Gastrocnemius medialis (tissue), 4 donors: Measurements from ENCODE around the gene ASB6. TPM values are rescaled to one million over a fixed set of nuclear protein-coding genes. Genes with fewer than 3 reads are reported as not detected.
"Not testable (repeated sequence)": the region's sequence is repeated elsewhere in the genome, so short reads cannot be mapped to it uniquely, and the experiment has no call there.

Experiments
- ATAC-seq, 2 donors: fragments of 150-250 bp; one replicate each; pipeline ENCODE4 v1.9.1; 2016
- DNase-seq, 2 donors: peaks; one replicate each; pipeline ENCODE4 v3.0.0-alpha.2; 2019
- H3K27ac ChIP-seq, 4 donors: fragments of 200-600 bp; sonication (generic); 1 replicate in 1 of 4; 2 replicates in 3 of 4; pipeline ENCODE4 v1.5.1; 2016 to 2018; ENCODE audit warnings: mild to moderate bottlenecking in 2 of 4, moderate library complexity in 1 of 4
- H3K27me3 ChIP-seq, 3 donors: fragments of 200-600 bp; sonication (generic) in 2 of 3; 1 replicate in 1 of 3; 2 replicates in 2 of 3; pipeline versions ENCODE4 v1.5.1 to v1.6.0; 2016 to 2019; ENCODE audit warnings: mild to moderate bottlenecking in 1 of 3, moderate library complexity in 1 of 3
- H3K36me3 ChIP-seq, 2 donors: fragments of 200-600 bp; sonication (generic) in 1 of 2; one replicate each; pipeline ENCODE4 v1.5.1; 2017 to 2018
- H3K4me1 ChIP-seq, 2 donors: fragments of 200-600 bp; sonication (generic) in 1 of 2; one replicate each; pipeline ENCODE4 v1.5.1; 2016 to 2017; ENCODE audit warnings: mild to moderate bottlenecking in 2 of 2
- H3K4me3 ChIP-seq, 4 donors: fragments of 200-600 bp; sonication (generic) in 3 of 4; 1 replicate in 1 of 4; 2 replicates in 3 of 4; pipeline ENCODE4 v1.5.1; 2016 to 2019; ENCODE audit warnings: mild to moderate bottlenecking in 2 of 4
- H3K9me3 ChIP-seq, 3 donors: fragments of 200-600 bp; sonication (generic) in 2 of 3; 1 replicate in 1 of 3; 2 replicates in 2 of 3; pipeline ENCODE4 v1.5.1; 2016 to 2019
- POLR2A ChIP-seq, 2 donors: fragments of 450-650 bp; IDR thresholded peaks; one replicate each; pipeline ENCODE4 v1.6.1; 2017; ENCODE audit warnings: antibody characterized with exemption in 2 of 2, mild to moderate bottlenecking in 2 of 2, moderate library complexity in 2 of 2
- in situ Hi-C, 4 donors: fragments of 200-750 bp; cut with MboI; loops; one replicate each; pipeline versions ENCODE4 v1.15.0 to v1.8.0; 2017; ENCODE audit warnings: low sequenced_read_pairs in 4 of 4
- intact Hi-C: fragments of 100-400 bp; cut with DNase I; formaldehyde crosslinking; loops from one replicate; pipeline ENCODE4 v1.15.1; 2023; ENCODE audit warnings: low total_unique reads
- total RNA-seq, 4 donors: library from RNA; depleted of rRNA; stranded (reverse); fragments of >200 nt; gene quantifications; one replicate each; pipeline versions ENCODE4 v1.1.0 to v1.2.3, GENCODE V29; 2016
- TF ChIP-seq, protein P1 (sequence below), 5 experiments: fragments of 450-650 bp in 3 of 5; fragments of 200-600 bp in 2 of 5; sonication (generic) in 2 of 5; IDR thresholded peaks in 4 of 5; conservative IDR thresholded peaks in 1 of 5; 1 replicate in 4 of 5; 2 replicates in 1 of 5; pipeline ENCODE4 v1.5.1; 2016 to 2019; ENCODE audit warnings: antibody characterized with exemption in 5 of 5, mild to moderate bottlenecking in 3 of 5, moderate library complexity in 3 of 5

Gene ASB6
- total RNA-seq, 4 donors from 2014 or later = 14.4 to 24.0 (median 19.4) TPM

DNA sequence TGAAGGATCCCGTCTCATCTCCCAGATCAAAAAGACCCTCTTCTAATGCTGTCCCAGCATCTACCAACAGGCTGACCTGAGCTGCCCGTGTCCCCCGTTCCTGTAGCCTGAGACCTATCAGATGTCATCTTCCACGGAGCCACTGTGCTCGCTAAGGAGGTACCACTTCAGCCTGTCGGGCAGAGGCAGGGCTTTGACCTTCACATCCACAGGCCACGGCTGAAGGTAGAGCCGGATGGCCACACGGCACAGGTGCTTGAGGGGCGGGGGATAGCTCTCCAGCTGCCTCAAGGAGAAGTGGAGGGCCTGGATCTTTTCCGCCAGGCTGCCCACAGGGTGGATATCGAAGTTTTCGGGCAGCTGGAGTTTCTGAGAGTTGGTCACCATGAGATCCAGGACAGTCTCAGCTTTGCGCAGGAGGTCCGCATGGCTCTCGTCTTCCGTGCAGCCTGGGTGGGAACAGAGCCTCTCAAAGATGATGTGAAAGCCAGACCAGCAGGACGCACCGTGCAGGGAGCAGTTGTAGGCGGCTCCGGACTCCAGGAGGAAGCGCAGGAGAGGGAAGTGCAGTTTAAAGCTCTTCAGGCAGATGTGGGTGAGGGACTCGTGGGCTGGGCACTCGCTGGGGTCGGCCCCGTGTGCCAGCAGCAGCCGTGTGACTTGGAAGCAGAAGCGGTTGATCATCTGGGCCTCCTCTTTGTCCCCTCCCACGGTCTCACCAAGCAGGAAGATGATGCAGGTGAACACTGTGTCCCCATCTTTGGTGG, 4.1 kb downstream of the ASB6 start:
- Histone ChIP-seq H3K36me3 (peaks cover 0 to 61% of the 10 kb centered on the region in 2 donors), H3K4me1 (peaks cover 15 to 26% of the 10 kb centered on the region in 2 donors), H3K9me3 (no peaks in the 10 kb centered on the region), H3K27me3 (no peaks in the 10 kb centered on the region), H3K27ac (peak overlapping the region in 1 of 4 donors; percentile 6), H3K4me3 (no peak overlapping the region)
- DNase-seq (no peak), ATAC-seq (no peak)
- no peak for TF ChIP-seq POLR2A (IDR thresholded peaks at IDR 0.05)
- TF ChIP-seq, protein P1, sequence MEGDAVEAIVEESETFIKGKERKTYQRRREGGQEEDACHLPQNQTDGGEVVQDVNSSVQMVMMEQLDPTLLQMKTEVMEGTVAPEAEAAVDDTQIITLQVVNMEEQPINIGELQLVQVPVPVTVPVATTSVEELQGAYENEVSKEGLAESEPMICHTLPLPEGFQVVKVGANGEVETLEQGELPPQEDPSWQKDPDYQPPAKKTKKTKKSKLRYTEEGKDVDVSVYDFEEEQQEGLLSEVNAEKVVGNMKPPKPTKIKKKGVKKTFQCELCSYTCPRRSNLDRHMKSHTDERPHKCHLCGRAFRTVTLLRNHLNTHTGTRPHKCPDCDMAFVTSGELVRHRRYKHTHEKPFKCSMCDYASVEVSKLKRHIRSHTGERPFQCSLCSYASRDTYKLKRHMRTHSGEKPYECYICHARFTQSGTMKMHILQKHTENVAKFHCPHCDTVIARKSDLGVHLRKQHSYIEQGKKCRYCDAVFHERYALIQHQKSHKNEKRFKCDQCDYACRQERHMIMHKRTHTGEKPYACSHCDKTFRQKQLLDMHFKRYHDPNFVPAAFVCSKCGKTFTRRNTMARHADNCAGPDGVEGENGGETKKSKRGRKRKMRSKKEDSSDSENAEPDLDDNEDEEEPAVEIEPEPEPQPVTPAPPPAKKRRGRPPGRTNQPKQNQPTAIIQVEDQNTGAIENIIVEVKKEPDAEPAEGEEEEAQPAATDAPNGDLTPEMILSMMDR (IDR thresholded peaks at IDR 0.05 in 4 of 5, conservative IDR thresholded peaks at IDR 0.05 in 1 of 5) = no peak
- in situ Hi-C loops (loop anchor here in 1 of 4 donors (25.0 kb wide), 1 partner anchor 149 kb away; no protein-coding TSS in a partner anchor), intact Hi-C loops (no loop called here)

DNA sequence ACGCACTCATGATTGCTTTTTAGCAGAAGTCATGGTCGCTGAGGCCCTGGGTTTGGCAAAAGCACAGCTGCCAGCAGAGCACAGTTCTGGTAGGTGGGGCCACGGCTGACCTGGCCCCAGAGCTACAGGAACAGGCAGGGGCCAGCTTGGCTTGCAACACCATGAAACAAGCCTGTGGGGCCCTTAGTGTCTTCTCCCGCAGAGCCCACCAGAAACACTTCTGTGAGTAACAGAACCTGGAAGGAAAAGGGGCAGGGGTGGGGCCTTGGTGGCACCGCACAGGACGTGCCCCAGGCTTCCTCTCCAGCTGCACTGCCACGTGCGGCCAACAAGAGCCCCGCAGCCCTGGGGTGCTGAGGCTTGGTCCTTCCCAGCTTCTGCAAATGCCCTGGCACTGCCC, 4.8 kb downstream of the ASB6 start:
- no peaks in the 10 kb centered on the region for H3K27me3 ChIP-seq
- TF ChIP-seq, protein P1 (IDR thresholded peaks at IDR 0.05 in 4 of 5, conservative IDR thresholded peaks at IDR 0.05 in 1 of 5) = no peak
- no peak for TF ChIP-seq POLR2A (IDR thresholded peaks at IDR 0.05)
- no peak for ATAC-seq
- peaks cover 18 to 32% of the 10 kb centered on the region in 2 donors for H3K4me1 ChIP-seq
- in situ Hi-C loops = loop anchor here in 1 of 4 donors (25.0 kb wide), 1 partner anchor 150 kb away; no protein-coding TSS in a partner anchor
- intact Hi-C loops = no loop called here
- H3K9me3 ChIP-seq = no peaks in the 10 kb centered on the region
- peak in 1 of 2 donors; percentile 8 for DNase-seq
- H3K4me3 ChIP-seq = no peak overlapping the region
- peak overlapping the region in 1 of 4 donors; percentile 6 for H3K27ac ChIP-seq
- peaks cover 0 to 61% of the 10 kb centered on the region in 2 donors for H3K36me3 ChIP-seq

GRCh38 chr9:129636343-129636742, 5.6 kb downstream of the ASB6 start:
- H3K27ac ChIP-seq, ATAC-seq, H3K4me3 ChIP-seq, intact Hi-C loops, H3K9me3 ChIP-seq, H3K27me3 ChIP-seq: not testable (repeated sequence)
- peaks cover 0 to 61% of the 10 kb centered on the region in 2 donors for H3K36me3 ChIP-seq
- H3K4me1 ChIP-seq = peaks cover 25 to 37% of the 10 kb centered on the region in 2 donors
- DNase-seq = peak in 1 of 2 donors; percentile 3
- in situ Hi-C loops = loop anchor here in 1 of 4 donors (25.0 kb wide), 1 partner anchor 151 kb away; no protein-coding TSS in a partner anchor

GRCh38 chr9:129635099-129636065, 6.6 kb downstream of the ASB6 start:
- Histone ChIP-seq H3K27ac (peak overlapping the region in 1 of 4 donors; percentile 4), H3K9me3 (no peaks in the 10 kb centered on the region), H3K4me1 (peaks cover 26 to 37% of the 10 kb centered on the region in 2 donors), H3K27me3 (no peaks in the 10 kb centered on the region), H3K4me3 (no peak overlapping the region), H3K36me3 (peaks cover 0 to 61% of the 10 kb centered on the region in 2 donors)
- in situ Hi-C loops = loop anchor here in 1 of 4 donors (25.0 kb wide), 1 partner anchor 152 kb away; no protein-coding TSS in a partner anchor
- no peak for ATAC-seq
- no peak for DNase-seq
- TF ChIP-seq, protein P1 (IDR thresholded peaks at IDR 0.05 in 4 of 5, conservative IDR thresholded peaks at IDR 0.05 in 1 of 5) = no peak
- TF ChIP-seq POLR2A (IDR thresholded peaks at IDR 0.05) = no peak
- intact Hi-C loops = no loop called here
